HCT116 (cell line): ENCODE results near the gene BTF3. TPM values are rescaled to one million over a fixed set of nuclear protein-coding genes. Genes with fewer than 3 reads are reported as not detected.

ENCODE experiments used
- ATAC-seq: fragments of 200-7000 bp; cut with Tn5 transposase; 2 replicates; pipeline ENCODE4 v1.9.1; 2020; ENCODE audit warnings: mild to moderate bottlenecking, moderate library complexity
- BruUV-seq: library from RNA; stranded (reverse); fragments of 400-500 nt; replicated peaks from 2 replicates; lab custom pipeline; 2021; lab: Mats Ljungman, UMichigan
- CTCF ChIA-PET: fragments of 300-600 bp; sonication (Branson Sonifier 250); formaldehyde crosslinking; loops from one replicate; lab custom pipeline; 2021; ENCODE audit warnings: antibody characterized with exemption; lab: Charles Lee
- POLR2A ChIA-PET: fragments of 300-600, 350-600 bp; sonication (Branson Sonifier 250); formaldehyde crosslinking; loops from one replicate; lab custom pipeline; 2021; ENCODE audit warnings: antibody characterized with exemption; lab: Charles Lee
- RAD21 ChIA-PET, 2 experiments: fragments of 300-600 bp; sonication (Branson Sonifier 250); formaldehyde crosslinking; loops; one replicate each; lab custom pipeline; 2023; ENCODE audit warnings: low total read pairs in 2 of 2; ENCODE audit not compliant: uncharacterized antibody in 2 of 2, unreplicated experiment in 2 of 2, low non-redundant PET in 1 of 2; lab: Charles Lee
- DNase-seq: peaks from one replicate; pipeline ENCODE4 v3.0.0-alpha.2; 2010; ENCODE audit warnings: low read depth, low spot score
- H2AFZ ChIP-seq: fragments of 200-600 bp; shearing (Covaris generic), sonication (generic); 2 replicates; pipeline ENCODE4 v1.6.1; 2017; ENCODE audit warnings: low read depth, mixed run types, mixed read lengths, antibody characterized with exemption, low read length; ENCODE audit not compliant: poor library complexity, severe bottlenecking
- H3K27ac ChIP-seq: 2 replicates; pipeline ENCODE4 v1.5.1; 2012; ENCODE audit warnings: low read depth, low read length
- H3K27me3 ChIP-seq: fragments of 200-600 bp; sonication (generic); 2 replicates; pipeline ENCODE4 v1.6.1; 2016; ENCODE audit warnings: mixed run types, low read length, mixed read lengths; ENCODE audit not compliant: insufficient read depth
- H3K36me3 ChIP-seq, 2 experiments: fragments of 200-500 bp in 1 of 2; fragments of 200-600 bp in 1 of 2; sonication (Bioruptor generic) in 1 of 2; sonication (generic) in 1 of 2; 2 replicates each; pipeline versions ENCODE4 v1.5.1 to v1.6.1; 2014 to 2016; ENCODE audit warnings: low read length in 2 of 2, inconsistent platforms in 1 of 2, mixed read lengths in 1 of 2, mixed run types in 1 of 2; ENCODE audit not compliant: insufficient read depth in 2 of 2, control insufficient read depth in 1 of 2
- H3K4me1 ChIP-seq, 2 experiments: fragments of 200-600 bp in 1 of 2; sonication (generic) in 1 of 2; 2 replicates each; pipeline versions ENCODE4 v1.5.1 to v1.6.1; 2012 to 2017; ENCODE audit warnings: low read length in 2 of 2, inconsistent platforms in 1 of 2, mild to moderate bottlenecking in 1 of 2, mixed read lengths in 1 of 2, mixed run types in 1 of 2, moderate library complexity in 1 of 2; ENCODE audit not compliant: insufficient read depth in 2 of 2, control insufficient read depth in 1 of 2
- H3K4me2 ChIP-seq: fragments of 200-600 bp; sonication (generic); 2 replicates; pipeline ENCODE4 v1.6.1; 2017; ENCODE audit warnings: mixed run types, low read length, mixed read lengths
- H3K4me3 ChIP-seq, 2 experiments: fragments of 200-600 bp in 1 of 2; sonication (generic) in 1 of 2; replicated peaks in 1 of 2; 2 replicates each; pipeline ENCODE4 v1.5.1; 2011 to 2016; ENCODE audit warnings: low read length in 2 of 2, control low read depth in 1 of 2, low read depth in 1 of 2, mild to moderate bottlenecking in 1 of 2, mixed read lengths in 1 of 2, mixed run types in 1 of 2
- H3K79me2 ChIP-seq: fragments of 200-600 bp; sonication (generic); 2 replicates; pipeline ENCODE4 v1.6.1; 2017; ENCODE audit warnings: mild to moderate bottlenecking, mixed run types, low read length, moderate library complexity, mixed read lengths; ENCODE audit not compliant: insufficient read depth
- H3K9ac ChIP-seq: fragments of 200-600 bp; sonication (generic); 2 replicates; pipeline ENCODE4 v1.6.1; 2016; ENCODE audit warnings: low read length, mixed read lengths
- H3K9me2 ChIP-seq: fragments of 200-600 bp; sonication (generic), shearing (Covaris generic); 2 replicates; pipeline ENCODE4 v1.6.1; 2017; ENCODE audit warnings: mixed run types, mild to moderate bottlenecking, moderate library complexity; ENCODE audit not compliant: insufficient read depth
- H3K9me3 ChIP-seq, 2 experiments: fragments of 200-500 bp in 1 of 2; fragments of 200-600 bp in 1 of 2; sonication (Bioruptor generic) in 1 of 2; sonication (generic) in 1 of 2; 2 replicates each; pipeline ENCODE4 v1.6.1; 2014 to 2017; ENCODE audit warnings: low read length in 2 of 2, mixed read lengths in 2 of 2, inconsistent platforms in 1 of 2, low read depth in 1 of 2, mild to moderate bottlenecking in 1 of 2, mixed run types in 1 of 2, moderate library complexity in 1 of 2; ENCODE audit not compliant: control insufficient read depth in 1 of 2, insufficient read depth in 1 of 2
- H4K20me1 ChIP-seq: fragments of 200-600 bp; sonication (generic), shearing (Covaris generic); 2 replicates; pipeline ENCODE4 v1.6.1; 2017; ENCODE audit warnings: mixed run types, mild to moderate bottlenecking, moderate library complexity; ENCODE audit not compliant: insufficient read depth
- ELF1 ChIP-seq: IDR thresholded peaks from 2 replicates; pipeline ENCODE4 v1.6.1; 2012; ENCODE audit warnings: low read depth, borderline replicate concordance
- EZH2 ChIP-seq: fragments of 200-600 bp; sonication (generic); IDR thresholded peaks from 2 replicates; pipeline ENCODE4 v1.6.1; 2017; ENCODE audit warnings: antibody characterized with exemption, mixed run types
- FOSL1 ChIP-seq: IDR thresholded peaks from 2 replicates; pipeline ENCODE4 v1.6.1; 2012; ENCODE audit warnings: low read depth
- JUND ChIP-seq: IDR thresholded peaks from 2 replicates; pipeline ENCODE4 v1.6.1; 2012
- YY1 ChIP-seq: IDR thresholded peaks from 2 replicates; pipeline ENCODE4 v1.6.1; 2011; ENCODE audit warnings: low read length, low read depth, moderate library complexity, mild to moderate bottlenecking; ENCODE audit not compliant: insufficient replicate concordance; ENCODE audit errors: extremely low read depth
- intact Hi-C: fragments of 100-400 bp; cut with micrococcal nuclease; formaldehyde crosslinking; loops from 2 replicates; pipeline ENCODE4 v1.10.0; 2022
- total RNA-seq: library from RNA; stranded (reverse); gene quantifications from one replicate; pipeline ENCODE4 v1.2.1, GENCODE V29; 2021; ENCODE audit not compliant: unreplicated experiment
- TF ChIP-seq, protein P1 (sequence below): IDR thresholded peaks from 2 replicates; pipeline ENCODE4 v1.6.1; 2012
- TF ChIP-seq, protein P2 (sequence below): IDR thresholded peaks from 2 replicates; pipeline ENCODE4 v1.6.1; 2011; ENCODE audit warnings: mild to moderate bottlenecking, low read length, moderate library complexity; ENCODE audit not compliant: insufficient replicate concordance; ENCODE audit errors: extremely low read depth

BTF3 gene
- total RNA-seq, 1 experiment from 2014 or later = 868 TPM

DNA sequence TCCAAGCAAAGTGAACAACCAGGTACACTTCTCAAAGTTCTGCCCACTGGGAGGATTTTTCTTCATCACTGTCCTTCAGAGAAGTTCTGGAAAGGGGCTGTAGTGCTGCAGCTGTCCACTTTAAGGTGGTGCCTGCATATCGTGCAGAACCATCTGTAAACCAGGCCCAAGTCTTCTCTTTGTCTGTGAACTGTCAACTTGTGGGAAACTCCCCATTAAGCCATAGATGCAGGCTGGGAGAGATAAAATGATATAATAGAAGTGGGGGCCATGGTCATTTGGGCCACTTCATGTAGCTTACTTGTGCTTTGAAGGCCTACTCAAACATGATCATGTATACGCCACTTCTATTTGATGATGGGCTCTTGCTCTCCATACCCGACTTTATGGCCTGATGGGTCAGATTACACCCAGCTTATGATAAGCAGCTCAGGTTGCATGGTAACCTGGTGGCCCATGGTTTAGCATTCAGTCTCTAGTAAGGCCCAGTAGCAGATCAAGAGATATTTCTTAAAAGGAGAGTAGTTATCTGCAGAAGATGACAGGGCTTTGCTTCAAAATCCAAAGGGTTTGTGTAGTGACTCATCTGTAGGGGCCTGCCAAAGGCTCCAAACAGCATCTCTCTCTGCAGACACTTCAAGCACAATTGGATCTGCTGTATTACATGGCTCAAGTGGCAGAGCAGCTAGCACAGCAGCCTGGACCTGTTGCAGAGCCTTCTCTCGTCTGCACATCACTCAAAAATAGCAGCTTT, 15.7 kb upstream of the BTF3 start:
- Histone ChIP-seq H4K20me1 (no peaks in the 10 kb centered on the region), H3K36me3 (no peaks in the 10 kb centered on the region), H3K4me2 (no peak overlapping the region), H3K27me3 (no peaks in the 10 kb centered on the region), H3K4me3 (no peak overlapping the region), H3K4me1 (no peaks in the 10 kb centered on the region), H3K9me2 (no peaks in the 10 kb centered on the region), H3K9me3 (no peaks in the 10 kb centered on the region), H3K9ac (no peak overlapping the region), H3K79me2 (no peaks in the 10 kb centered on the region), H3K27ac (no peak overlapping the region), H2AFZ (no peak overlapping the region)
- ChIA-PET POLR2A (interaction anchor here (1.2 kb wide), 1 partner anchor 16 kb away, joined by 3 read pairs; the partner anchor contains the start of gene BTF3), CTCF (interaction anchor here (1.4 kb wide), 1 partner anchor 28 kb away, joined by 3 read pairs; no protein-coding TSS in a partner anchor), RAD21 (no interaction called here)
- TF ChIP-seq YY1 (no peak), ELF1 (no peak), EZH2 (no peak), FOSL1 (no peak), JUND (no peak)
- TF ChIP-seq, protein P1, sequence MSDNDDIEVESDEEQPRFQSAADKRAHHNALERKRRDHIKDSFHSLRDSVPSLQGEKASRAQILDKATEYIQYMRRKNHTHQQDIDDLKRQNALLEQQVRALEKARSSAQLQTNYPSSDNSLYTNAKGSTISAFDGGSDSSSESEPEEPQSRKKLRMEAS = no peak
- TF ChIP-seq, protein P2, sequence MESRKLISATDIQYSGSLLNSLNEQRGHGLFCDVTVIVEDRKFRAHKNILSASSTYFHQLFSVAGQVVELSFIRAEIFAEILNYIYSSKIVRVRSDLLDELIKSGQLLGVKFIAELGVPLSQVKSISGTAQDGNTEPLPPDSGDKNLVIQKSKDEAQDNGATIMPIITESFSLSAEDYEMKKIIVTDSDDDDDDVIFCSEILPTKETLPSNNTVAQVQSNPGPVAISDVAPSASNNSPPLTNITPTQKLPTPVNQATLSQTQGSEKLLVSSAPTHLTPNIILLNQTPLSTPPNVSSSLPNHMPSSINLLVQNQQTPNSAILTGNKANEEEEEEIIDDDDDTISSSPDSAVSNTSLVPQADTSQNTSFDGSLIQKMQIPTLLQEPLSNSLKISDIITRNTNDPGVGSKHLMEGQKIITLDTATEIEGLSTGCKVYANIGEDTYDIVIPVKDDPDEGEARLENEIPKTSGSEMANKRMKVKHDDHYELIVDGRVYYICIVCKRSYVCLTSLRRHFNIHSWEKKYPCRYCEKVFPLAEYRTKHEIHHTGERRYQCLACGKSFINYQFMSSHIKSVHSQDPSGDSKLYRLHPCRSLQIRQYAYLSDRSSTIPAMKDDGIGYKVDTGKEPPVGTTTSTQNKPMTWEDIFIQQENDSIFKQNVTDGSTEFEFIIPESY = no peak
- ATAC-seq = no peak
- no TSS peak for BruUV-seq
- no peak for DNase-seq
- intact Hi-C loops = no loop called here
